Spleen (tissue), 7 donors: Measurements from ENCODE around the gene BASP1.

ENCODE experiments used
- CTCF ChIP-seq, 11 experiments: fragments of 200-600 bp in 7 of 11; fragments of 450-650 bp in 4 of 11; sonication (generic) in 4 of 11; IDR thresholded peaks in 8 of 11; conservative IDR thresholded peaks in 3 of 11; 1 replicate in 7 of 11; 2 replicates in 4 of 11; pipeline versions ENCODE4 v1.4.0 to v1.8.0; 2016 to 2021; ENCODE audit warnings: antibody characterized with exemption in 11 of 11, inconsistent platforms in 4 of 11, mild to moderate bottlenecking in 1 of 11
- POLR2A ChIP-seq, 3 donors: fragments of 450-650 bp; IDR thresholded peaks; one replicate each; pipeline ENCODE4 v1.5.1; 2017; ENCODE audit warnings: antibody characterized with exemption in 3 of 3, mild to moderate bottlenecking in 1 of 3
- POLR2AphosphoS5 ChIP-seq, 3 donors: sonication (generic); formaldehyde crosslinking; IDR thresholded peaks; one replicate each; pipeline ENCODE4 v1.5.1; 2017; ENCODE audit warnings: antibody characterized with exemption in 3 of 3
- donor health status: DM: no; HTN: no; CAD: no; lungs with moderate emphysema.
- donor health status: DM: no; HTN: no; CAD: no.
- donor health status: DM: no; HTN: no; CAD: no.

GRCh38 chr5:17212996-17213395, 4.4 kb upstream of the BASP1 start:
- no peak for TF ChIP-seq CTCF (IDR thresholded peaks at IDR 0.05 in 8 of 11, conservative IDR thresholded peaks at IDR 0.05 in 3 of 11)
- TF ChIP-seq POLR2AphosphoS5 (IDR thresholded peaks at IDR 0.05) = no peak
- TF ChIP-seq POLR2A (IDR thresholded peaks at IDR 0.05) = no peak
